DMS 273 (cell line): ENCODE measurements around the gene CAMK2G.
"Not testable (repeated sequence)": the region's sequence is repeated elsewhere in the genome, so short reads cannot be mapped to it uniquely, and the experiment has no call there.

Experiments used
- DNase-seq: peaks from one replicate; lab custom pipeline; 2025; ENCODE audit not compliant: unreplicated experiment; lab: John Stamatoyannopoulos, UW

The CAMK2G gene

GRCh38 chr10:73797324-73798025, 76.9 kb downstream of the CAMK2G start:
- no peak for DNase-seq

GRCh38 chr10:73796766-73797165, 77.6 kb downstream of the CAMK2G start:
- DNase-seq = no peak

GRCh38 chr10:73796035-73796434, 78.3 kb downstream of the CAMK2G start:
- not testable (repeated sequence) for DNase-seq

- DNase-seq = not testable (repeated sequence)
Observed at GRCh38 chr10:73795491-73795890, 78.9 kb downstream of the CAMK2G start.

GRCh38 chr10:73793456-73793855, 80.9 kb downstream of the CAMK2G start:
- DNase-seq = no peak

- DNase-seq = no peak
Observed at GRCh38 chr10:73791871-73792400, 82.4 kb downstream of the CAMK2G start.

GRCh38 chr10:73790886-73791625, 83.3 kb downstream of the CAMK2G start:
- no peak for DNase-seq

- no peak for DNase-seq
Observed at GRCh38 chr10:73789659-73790055, 84.7 kb downstream of the CAMK2G start.

GRCh38 chr10:73788864-73789658, 85.3 kb downstream of the CAMK2G start:
- DNase-seq = no peak

- DNase-seq = not testable (repeated sequence)
Observed at GRCh38 chr10:73787031-73787800, 87.1 kb downstream of the CAMK2G start.

- DNase-seq = no peak
Observed at GRCh38 chr10:73786512-73786885, 87.9 kb downstream of the CAMK2G start.

GRCh38 chr10:73785721-73786511, 88.4 kb downstream of the CAMK2G start:
- DNase-seq = peak; percentile 41

GRCh38 chr10:73785211-73785720, 89.1 kb downstream of the CAMK2G start, which contains the start of gene ZSWIM8:
Gene ZSWIM8, plus strand, starts transcription at chr10:73785606. Its CDS starts 273 bp downstream, at chr10:73785879.
- peak; percentile 93 for DNase-seq

- no peak for DNase-seq
Observed at GRCh38 chr10:73782749-73783085, 91.6 kb downstream of the CAMK2G start.

- peak; percentile 89 for DNase-seq
Observed at GRCh38 chr10:73781879-73782748, 92.2 kb downstream of the CAMK2G start, which contains the start of gene CHCHD1. Gene CHCHD1, plus strand, starts transcription at chr10:73782048. Its CDS starts 28 bp downstream, at chr10:73782076.

GRCh38 chr10:73781548-73781878, 92.8 kb downstream of the CAMK2G start:
- no peak for DNase-seq

GRCh38 chr10:73780966-73781365, 93.4 kb downstream of the CAMK2G start:
- DNase-seq = no peak

- no peak for DNase-seq
Observed at GRCh38 chr10:73780301-73780700, 94.1 kb downstream of the CAMK2G start.
